ENCODE measurements around the gene NECTIN3. TPM values are rescaled to one million over a fixed set of nuclear protein-coding genes. Genes with fewer than 3 reads are reported as not detected.

The NECTIN3 gene
- polyA plus RNA-seq, 3 donors, result not detected

DNA sequence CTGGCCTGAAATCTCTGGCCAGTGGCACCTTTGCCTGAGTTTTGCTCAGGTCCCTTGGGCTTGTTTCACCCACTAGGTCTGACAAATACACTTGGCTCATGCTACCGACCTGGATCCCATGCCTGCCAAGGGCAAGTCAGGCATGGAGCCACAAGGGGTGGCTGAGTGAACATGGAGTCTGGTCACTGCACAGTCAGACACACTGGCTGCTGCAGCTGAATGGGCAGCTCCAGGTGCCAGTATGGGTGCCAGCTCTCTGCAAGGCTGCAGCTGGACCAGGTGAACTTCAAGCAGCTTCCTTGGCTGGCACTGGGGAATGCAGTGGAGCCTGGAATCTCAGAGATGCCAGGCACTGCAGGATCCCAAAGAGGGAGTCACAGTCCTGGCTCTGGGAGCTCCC lies 170.3 kb downstream of the NECTIN3 start:
- 100% methylated on average over 1 of the region's 1 CpG for WGBS (ENCODE audit: insufficient coverage)
- H3K4me3 Mint-ChIP-seq, result no peak overlapping the region
- intact Hi-C loops (cut with micrococcal nuclease), result no loop called here
- no peak overlapping the region for H3K27ac Mint-ChIP-seq
- TF ChIP-seq, protein P1, sequence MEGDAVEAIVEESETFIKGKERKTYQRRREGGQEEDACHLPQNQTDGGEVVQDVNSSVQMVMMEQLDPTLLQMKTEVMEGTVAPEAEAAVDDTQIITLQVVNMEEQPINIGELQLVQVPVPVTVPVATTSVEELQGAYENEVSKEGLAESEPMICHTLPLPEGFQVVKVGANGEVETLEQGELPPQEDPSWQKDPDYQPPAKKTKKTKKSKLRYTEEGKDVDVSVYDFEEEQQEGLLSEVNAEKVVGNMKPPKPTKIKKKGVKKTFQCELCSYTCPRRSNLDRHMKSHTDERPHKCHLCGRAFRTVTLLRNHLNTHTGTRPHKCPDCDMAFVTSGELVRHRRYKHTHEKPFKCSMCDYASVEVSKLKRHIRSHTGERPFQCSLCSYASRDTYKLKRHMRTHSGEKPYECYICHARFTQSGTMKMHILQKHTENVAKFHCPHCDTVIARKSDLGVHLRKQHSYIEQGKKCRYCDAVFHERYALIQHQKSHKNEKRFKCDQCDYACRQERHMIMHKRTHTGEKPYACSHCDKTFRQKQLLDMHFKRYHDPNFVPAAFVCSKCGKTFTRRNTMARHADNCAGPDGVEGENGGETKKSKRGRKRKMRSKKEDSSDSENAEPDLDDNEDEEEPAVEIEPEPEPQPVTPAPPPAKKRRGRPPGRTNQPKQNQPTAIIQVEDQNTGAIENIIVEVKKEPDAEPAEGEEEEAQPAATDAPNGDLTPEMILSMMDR (IDR thresholded peaks at IDR 0.05), result no peak
- Histone ChIP-seq H2AFZ (ENCODE audit: insufficient read depth, low read depth, low read length, poor library complexity, severe bottlenecking) (no peak overlapping the region), H3K36me3 (replicated peaks in 1 of 2; ENCODE audit: control insufficient read depth in 1 of 2, insufficient read depth in 2 of 2, low read length in 2 of 2) (no peaks in the 10 kb centered on the region), H3K4me3 (replicated peaks in 1 of 3; ENCODE audit: low read depth in 2 of 3, low read length in 3 of 3) (no peak overlapping the region), H3K9me3 (replicated peaks in 1 of 2; ENCODE audit: control insufficient read depth in 1 of 2, insufficient read depth in 1 of 2, low read length in 2 of 2) (peaks cover 16 to 20% of the 10 kb centered on the region in 2 donors), H3K9ac (ENCODE audit: insufficient read depth, low read length, poor library complexity, severe bottlenecking) (no peak overlapping the region), H3K27ac (ENCODE audit: low read depth in 1 of 2, low read length in 2 of 2) (no peak overlapping the region), H4K20me1 (ENCODE audit: insufficient read depth, low read length) (no peaks in the 10 kb centered on the region), H3K79me2 (ENCODE audit: insufficient read depth, low read length) (no peaks in the 10 kb centered on the region), H3K4me2 (replicated peaks; ENCODE audit: extremely low read depth, low read length, poor library complexity, severe bottlenecking) (no peak overlapping the region), H3K4me1 (ENCODE audit: control insufficient read depth in 1 of 2, insufficient read depth in 2 of 2, low read length in 2 of 2) (no peaks in the 10 kb centered on the region), H3K27me3 (ENCODE audit: control insufficient read depth in 2 of 2, insufficient read depth in 2 of 2, low read length in 2 of 2) (no peaks in the 10 kb centered on the region)
- H3K36me3 Mint-ChIP-seq, result no peaks in the 10 kb centered on the region
- peaks cover 0 to 2% (median 0%) of the 10 kb centered on the region in 3 donors for H3K27me3 Mint-ChIP-seq (ENCODE audit: low read depth in 3 of 3)
- no peak for DNase-seq
- peaks cover 10 to 32% (median 13%) of the 10 kb centered on the region in 7 donors for H3K9me3 Mint-ChIP-seq
- H3K4me1 Mint-ChIP-seq, result no peaks in the 10 kb centered on the region

Measured in CD14-positive monocyte (primary cell).